Parathyroid adenoma (tissue), 2 donors: Measurements from ENCODE around the gene OTOG.

Experiments
- H2AFZ ChIP-seq: fragments of 300-600 bp; sonication (generic); one replicate; pipeline ENCODE4 v1.7.0; 2017; ENCODE audit warnings: antibody characterized with exemption, mild to moderate bottlenecking
- H3K27ac ChIP-seq: fragments of 300-600 bp; sonication (generic); one replicate; pipeline ENCODE4 v1.7.0; 2017
- H3K27me3 ChIP-seq: fragments of 300-600 bp; sonication (generic); one replicate; pipeline ENCODE4 v1.7.0; 2017; ENCODE audit warnings: low read length; ENCODE audit not compliant: control insufficient read depth, insufficient read depth
- H3K36me3 ChIP-seq: fragments of 300-600 bp; sonication (generic); one replicate; pipeline ENCODE4 v1.7.0; 2017; ENCODE audit warnings: low read length; ENCODE audit not compliant: control insufficient read depth, insufficient read depth
- H3K4me1 ChIP-seq: fragments of 300-600 bp; sonication (generic); one replicate; pipeline ENCODE4 v1.7.0; 2017; ENCODE audit warnings: control low read depth
- H3K4me2 ChIP-seq: fragments of 300-600 bp; sonication (generic); one replicate; pipeline ENCODE4 v1.7.0; 2017; ENCODE audit warnings: low read length
- H3K4me3 ChIP-seq: fragments of 300-600 bp; sonication (generic); one replicate; pipeline ENCODE4 v1.7.0; 2017; ENCODE audit warnings: low read depth, low read length
- H3K79me2 ChIP-seq: fragments of 300-600 bp; sonication (generic); one replicate; pipeline ENCODE4 v1.7.0; 2017; ENCODE audit warnings: control low read depth
- H3K9ac ChIP-seq: fragments of 300-600 bp; sonication (generic); one replicate; pipeline ENCODE4 v1.7.0; 2017; ENCODE audit warnings: mild to moderate bottlenecking
- H3K9me3 ChIP-seq: fragments of 300-600 bp; sonication (generic); one replicate; pipeline ENCODE4 v1.7.0; 2017; ENCODE audit warnings: low read length; ENCODE audit not compliant: control insufficient read depth
- TF ChIP-seq, protein P1 (sequence below): fragments of 300-600 bp; sonication (generic); IDR thresholded peaks from one replicate; pipeline ENCODE4 v1.7.0; 2017; ENCODE audit warnings: antibody characterized with exemption, mild to moderate bottlenecking
- donor health status: primary hyperparathyroidism.

Gene OTOG

DNA sequence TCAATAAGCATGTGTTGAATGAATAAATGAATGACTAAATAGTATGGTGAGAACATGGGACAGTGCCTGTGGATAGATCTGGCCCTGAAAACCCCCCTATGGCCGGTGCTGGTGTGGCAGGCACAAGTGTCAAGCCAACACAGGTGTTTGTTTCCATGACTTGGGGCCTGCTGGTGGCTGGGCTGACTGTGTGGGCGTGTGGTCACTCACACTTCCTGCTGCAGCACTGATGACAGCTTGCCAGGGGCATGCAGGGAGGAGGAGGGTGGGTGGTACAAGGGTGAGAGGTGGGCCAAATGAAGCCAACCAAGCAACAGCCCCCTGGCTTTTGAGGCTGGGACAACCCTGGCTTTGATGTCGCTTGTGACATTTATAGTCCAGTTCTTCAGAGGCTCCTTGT lies 40.1 kb upstream of the OTOG start:
- Histone ChIP-seq H3K27ac (no peak overlapping the region), H3K27me3 (no peaks in the 10 kb centered on the region), H2AFZ (no peak overlapping the region), H3K4me1 (no peaks in the 10 kb centered on the region), H3K36me3 (no peaks in the 10 kb centered on the region), H3K4me2 (no peak overlapping the region), H3K79me2 (no peaks in the 10 kb centered on the region), H3K9me3 (no peaks in the 10 kb centered on the region), H3K4me3 (no peak overlapping the region), H3K9ac (no peak overlapping the region)
- TF ChIP-seq, protein P1, sequence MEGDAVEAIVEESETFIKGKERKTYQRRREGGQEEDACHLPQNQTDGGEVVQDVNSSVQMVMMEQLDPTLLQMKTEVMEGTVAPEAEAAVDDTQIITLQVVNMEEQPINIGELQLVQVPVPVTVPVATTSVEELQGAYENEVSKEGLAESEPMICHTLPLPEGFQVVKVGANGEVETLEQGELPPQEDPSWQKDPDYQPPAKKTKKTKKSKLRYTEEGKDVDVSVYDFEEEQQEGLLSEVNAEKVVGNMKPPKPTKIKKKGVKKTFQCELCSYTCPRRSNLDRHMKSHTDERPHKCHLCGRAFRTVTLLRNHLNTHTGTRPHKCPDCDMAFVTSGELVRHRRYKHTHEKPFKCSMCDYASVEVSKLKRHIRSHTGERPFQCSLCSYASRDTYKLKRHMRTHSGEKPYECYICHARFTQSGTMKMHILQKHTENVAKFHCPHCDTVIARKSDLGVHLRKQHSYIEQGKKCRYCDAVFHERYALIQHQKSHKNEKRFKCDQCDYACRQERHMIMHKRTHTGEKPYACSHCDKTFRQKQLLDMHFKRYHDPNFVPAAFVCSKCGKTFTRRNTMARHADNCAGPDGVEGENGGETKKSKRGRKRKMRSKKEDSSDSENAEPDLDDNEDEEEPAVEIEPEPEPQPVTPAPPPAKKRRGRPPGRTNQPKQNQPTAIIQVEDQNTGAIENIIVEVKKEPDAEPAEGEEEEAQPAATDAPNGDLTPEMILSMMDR = no peak

DNA sequence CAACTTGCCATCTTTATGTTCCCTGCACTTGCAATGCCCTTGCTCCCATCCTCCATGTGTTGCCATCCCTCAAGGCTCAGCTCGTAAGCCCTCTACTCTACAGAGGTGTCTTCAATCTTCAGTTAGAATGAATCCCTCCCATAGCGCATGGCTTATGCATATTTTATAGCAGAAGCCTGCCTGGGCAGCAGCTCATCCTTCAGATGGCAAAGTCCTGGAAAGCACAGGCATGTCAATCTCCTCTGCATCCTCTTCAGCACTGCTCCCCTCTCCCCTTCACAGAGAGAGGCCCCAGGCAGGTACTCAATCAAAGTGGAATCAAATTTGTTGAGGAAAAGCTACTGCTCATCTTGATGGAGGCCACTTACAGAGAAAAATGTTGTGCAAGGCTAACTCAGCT lies 39.3 kb upstream of the OTOG start:
- H3K27me3 ChIP-seq = no peaks in the 10 kb centered on the region
- no peaks in the 10 kb centered on the region for H3K79me2 ChIP-seq
- H3K4me1 ChIP-seq = no peaks in the 10 kb centered on the region
- H3K27ac ChIP-seq = no peak overlapping the region
- no peak overlapping the region for H3K4me2 ChIP-seq
- no peaks in the 10 kb centered on the region for H3K9me3 ChIP-seq
- TF ChIP-seq, protein P1 = no peak
- H3K4me3 ChIP-seq = no peak overlapping the region
- no peak overlapping the region for H3K9ac ChIP-seq
- H2AFZ ChIP-seq = no peak overlapping the region
- no peaks in the 10 kb centered on the region for H3K36me3 ChIP-seq

DNA sequence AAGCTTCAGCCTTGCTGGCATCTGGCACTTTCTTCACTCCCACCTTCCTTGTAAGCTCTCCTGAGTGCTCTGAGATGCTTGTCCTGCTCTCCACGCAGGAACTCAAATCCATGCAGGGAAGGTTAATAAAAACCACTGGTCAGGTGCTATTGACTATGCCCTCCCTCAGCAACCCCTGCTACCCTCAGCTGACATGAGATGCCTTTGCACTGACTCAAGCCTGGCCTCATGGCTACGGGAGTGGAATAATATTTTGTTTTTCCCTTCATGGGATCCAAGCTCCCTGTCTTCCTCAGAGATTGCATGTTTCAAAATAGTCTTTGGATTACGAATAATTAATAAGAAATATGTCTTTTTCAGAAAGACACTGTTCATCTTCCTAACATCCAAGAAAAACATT lies 38.8 kb upstream of the OTOG start:
- H3K4me3 ChIP-seq = no peak overlapping the region
- no peak overlapping the region for H3K27ac ChIP-seq
- TF ChIP-seq, protein P1 = no peak
- no peaks in the 10 kb centered on the region for H3K79me2 ChIP-seq
- no peaks in the 10 kb centered on the region for H3K9me3 ChIP-seq
- no peak overlapping the region for H3K9ac ChIP-seq
- no peak overlapping the region for H3K4me2 ChIP-seq
- H2AFZ ChIP-seq = no peak overlapping the region
- H3K4me1 ChIP-seq = no peaks in the 10 kb centered on the region
- no peaks in the 10 kb centered on the region for H3K27me3 ChIP-seq
- H3K36me3 ChIP-seq = no peaks in the 10 kb centered on the region

DNA sequence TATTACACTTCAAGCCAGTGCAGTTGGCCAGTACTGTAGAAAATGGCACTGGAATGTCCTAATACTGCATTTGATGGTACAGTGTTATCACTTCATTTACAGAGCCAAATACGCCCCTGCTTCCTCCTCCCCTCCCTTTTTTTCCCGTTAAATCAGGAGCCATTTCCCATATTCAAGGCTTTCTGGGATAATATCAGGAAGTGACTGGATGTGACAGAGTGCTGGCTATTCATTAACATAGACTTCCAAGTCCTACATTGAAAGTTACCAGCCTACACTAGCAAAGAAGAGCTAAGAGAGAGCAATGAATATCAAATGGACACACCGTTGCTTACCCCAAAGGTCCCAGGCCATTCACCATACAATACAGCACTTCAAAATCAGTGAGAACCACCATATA lies 38.3 kb upstream of the OTOG start:
- no peak overlapping the region for H3K27ac ChIP-seq
- H3K4me1 ChIP-seq = no peaks in the 10 kb centered on the region
- no peaks in the 10 kb centered on the region for H3K9me3 ChIP-seq
- no peaks in the 10 kb centered on the region for H3K79me2 ChIP-seq
- no peaks in the 10 kb centered on the region for H3K27me3 ChIP-seq
- H3K36me3 ChIP-seq = no peaks in the 10 kb centered on the region
- TF ChIP-seq, protein P1 = no peak
- no peak overlapping the region for H3K9ac ChIP-seq
- H2AFZ ChIP-seq = no peak overlapping the region
- no peak overlapping the region for H3K4me2 ChIP-seq
- H3K4me3 ChIP-seq = no peak overlapping the region

DNA sequence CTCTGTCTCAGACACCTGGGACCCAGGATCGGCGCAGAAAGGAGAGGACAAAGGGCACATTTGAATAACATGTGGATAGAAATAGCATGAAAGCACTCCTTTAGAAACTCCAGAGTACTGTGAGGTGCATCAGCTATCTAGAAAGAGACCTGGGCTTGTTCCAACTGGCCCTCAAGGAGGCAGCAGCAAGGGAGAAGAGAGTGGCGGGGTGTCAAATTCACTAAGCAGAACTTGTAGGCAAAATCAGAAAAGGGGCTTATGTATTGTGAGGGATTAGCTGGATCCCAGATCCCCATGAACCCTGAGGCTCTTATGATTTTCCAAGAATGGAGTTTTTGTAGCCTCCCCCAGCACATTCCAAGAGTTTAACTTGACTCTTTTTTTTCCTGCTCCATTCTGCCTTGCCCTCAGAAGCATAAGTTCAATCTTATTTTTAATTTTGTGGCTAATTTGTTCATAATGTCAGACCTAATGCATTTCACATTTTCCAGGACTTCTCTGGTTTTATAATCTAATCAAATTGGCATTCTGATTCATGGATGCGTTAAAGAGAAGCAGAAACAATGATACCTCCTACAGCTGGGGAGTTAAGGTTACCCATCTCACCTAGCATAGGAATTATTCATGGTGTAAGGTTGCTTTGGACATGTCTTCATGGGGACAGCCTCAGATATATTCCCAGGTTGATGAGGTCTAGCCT lies 36.4 kb upstream of the OTOG start:
- Histone ChIP-seq H3K4me1 (no peaks in the 10 kb centered on the region), H3K4me3 (no peak overlapping the region), H3K36me3 (no peaks in the 10 kb centered on the region), H3K27ac (no peak overlapping the region), H3K9me3 (no peaks in the 10 kb centered on the region), H2AFZ (no peak overlapping the region), H3K9ac (no peak overlapping the region), H3K27me3 (no peaks in the 10 kb centered on the region), H3K79me2 (no peaks in the 10 kb centered on the region), H3K4me2 (no peak overlapping the region)
- TF ChIP-seq, protein P1 = no peak
